Progenitor cell of endocrine pancreas (in vitro differentiated cells): Measurements from ENCODE around the gene DSN1. TPM values are rescaled to one million over a fixed set of nuclear protein-coding genes. Genes with fewer than 3 reads are reported as not detected.
A peak's percentile ranks its signal among the peaks of the same experiment; 100 is the strongest.

Experiments
- DNase-seq: peaks from one replicate; pipeline ENCODE4 v3.0.0; 2021; ENCODE audit warnings: low spot score; ENCODE audit not compliant: unreplicated experiment
- H3K27ac Mint-ChIP-seq: 2 replicates; pipeline ENCODE4 v1.8.0; 2021; ENCODE audit warnings: mild to moderate bottlenecking, moderate library complexity, mixed read lengths
- H3K27me3 Mint-ChIP-seq: 2 replicates; pipeline ENCODE4 v1.8.0; 2021; ENCODE audit warnings: mixed read lengths
- H3K36me3 Mint-ChIP-seq: 2 replicates; pipeline ENCODE4 v1.8.0; 2022; ENCODE audit warnings: mixed read lengths; ENCODE audit not compliant: insufficient read depth
- H3K4me1 Mint-ChIP-seq: 2 replicates; pipeline ENCODE4 v1.8.0; 2021; ENCODE audit warnings: low read depth, mixed read lengths
- H3K4me3 Mint-ChIP-seq: 2 replicates; pipeline ENCODE4 v1.8.0; 2021; ENCODE audit warnings: low read depth, mild to moderate bottlenecking, moderate library complexity, mixed read lengths
- H3K9me3 Mint-ChIP-seq: 2 replicates; pipeline ENCODE4 v1.8.0; 2021; ENCODE audit warnings: low read depth, mixed read lengths
- CTCF ChIP-seq: fragments of 200-600 bp; sonication (generic); IDR thresholded peaks from one replicate; pipeline ENCODE4 v1.5.0; 2021; ENCODE audit warnings: antibody characterized with exemption, mild to moderate bottlenecking; ENCODE audit not compliant: unreplicated experiment
- total RNA-seq: library from RNA; stranded (reverse); gene quantifications from 2 replicates; pipeline ENCODE4 v1.2.1, GENCODE V29; 2021

The DSN1 gene
- total RNA-seq, 1 donor from 2014 or later: 17.5 TPM

- Mint-ChIP-seq H3K27ac (peak overlapping the region; percentile 99), H3K9me3 (no peaks in the 10 kb centered on the region), H3K27me3 (no peaks in the 10 kb centered on the region), H3K4me1 (peaks cover 7% of the 10 kb centered on the region), H3K36me3 (peaks cover 2% of the 10 kb centered on the region), H3K4me3 (peak overlapping the region; percentile 94)
- TF ChIP-seq CTCF: no peak
- DNase-seq: no peak
Observed at GRCh38 chr20:36773107-36773596, 411 bp downstream of the DSN1 start.

GRCh38 chr20:36770680-36771079, 2.9 kb downstream of the DSN1 start:
- no peak overlapping the region for H3K4me3 Mint-ChIP-seq
- no peaks in the 10 kb centered on the region for H3K9me3 Mint-ChIP-seq
- H3K27me3 Mint-ChIP-seq: no peaks in the 10 kb centered on the region
- no peak for DNase-seq
- peak overlapping the region; percentile 2 for H3K27ac Mint-ChIP-seq
- H3K4me1 Mint-ChIP-seq: peaks cover 7% of the 10 kb centered on the region
- peaks cover 2% of the 10 kb centered on the region for H3K36me3 Mint-ChIP-seq
- TF ChIP-seq CTCF: no peak

- TF ChIP-seq CTCF: no peak
- Mint-ChIP-seq H3K9me3 (no peaks in the 10 kb centered on the region), H3K27ac (no peak overlapping the region), H3K36me3 (peaks cover 2% of the 10 kb centered on the region), H3K27me3 (no peaks in the 10 kb centered on the region), H3K4me1 (peaks cover 5% of the 10 kb centered on the region), H3K4me3 (no peak overlapping the region)
- DNase-seq: no peak
Observed at GRCh38 chr20:36768768-36769430, 4.7 kb downstream of the DSN1 start.

- peak overlapping the region; percentile 79 for H3K27ac Mint-ChIP-seq
- no peaks in the 10 kb centered on the region for H3K4me1 Mint-ChIP-seq
- H3K36me3 Mint-ChIP-seq: no peaks in the 10 kb centered on the region
- DNase-seq: no peak
- no peaks in the 10 kb centered on the region for H3K9me3 Mint-ChIP-seq
- H3K27me3 Mint-ChIP-seq: no peaks in the 10 kb centered on the region
- no peak for TF ChIP-seq CTCF
- H3K4me3 Mint-ChIP-seq: no peak overlapping the region
Observed at GRCh38 chr20:36761125-36761524, 12.4 kb downstream of the DSN1 start.

GRCh38 chr20:36760647-36761046, 12.9 kb downstream of the DSN1 start:
- DNase-seq: no peak
- TF ChIP-seq CTCF: no peak
- H3K4me1 Mint-ChIP-seq: no peaks in the 10 kb centered on the region
- no peaks in the 10 kb centered on the region for H3K27me3 Mint-ChIP-seq
- H3K27ac Mint-ChIP-seq: no peak overlapping the region
- H3K9me3 Mint-ChIP-seq: no peaks in the 10 kb centered on the region
- no peaks in the 10 kb centered on the region for H3K36me3 Mint-ChIP-seq
- no peak overlapping the region for H3K4me3 Mint-ChIP-seq
